Activated CD8-positive, alpha-beta T cell treated with anti-CD3 and anti-CD28 coated beads, Interleukin-2, amount 10 ng/mL, durations not matched to agents 7 days and 5 days (primary cell): ENCODE measurements around the gene NFAT5. TPM values are rescaled to one million over a fixed set of nuclear protein-coding genes. Genes with fewer than 3 reads are reported as not detected.
"Not testable (repeated sequence)": the region's sequence is repeated elsewhere in the genome, so short reads cannot be mapped to it uniquely, and the experiment has no call there.

Source experiments
- ATAC-seq: fragments of 150-1000 bp; cut with Tn5 transposase; one replicate; pipeline ENCODE4 v1.10.0; 2021; ENCODE audit warnings: moderate library complexity
- CTCF ChIA-PET: fragments of 350-600 bp; sonication (Branson Sonifier 250); formaldehyde crosslinking; loops from one replicate; lab custom pipeline; 2021; ENCODE audit warnings: antibody characterized with exemption; lab: Charles Lee
- POLR2A ChIA-PET: fragments of 350-600 bp; sonication (Branson Sonifier 250); formaldehyde crosslinking; loops from one replicate; lab custom pipeline; 2021; ENCODE audit warnings: antibody characterized with exemption; lab: Charles Lee
- DNase-seq: peaks from one replicate; pipeline ENCODE4 v3.0.0-alpha.2; 2020
- H3K27ac Mint-ChIP-seq: one replicate; pipeline ENCODE4 v1.8.0; 2021; ENCODE audit warnings: mild to moderate bottlenecking, mixed read lengths
- H3K27me3 Mint-ChIP-seq: one replicate; pipeline ENCODE4 v1.8.0; 2021; ENCODE audit warnings: low read depth, mixed read lengths
- H3K36me3 Mint-ChIP-seq: one replicate; pipeline ENCODE4 v1.8.0; 2021; ENCODE audit warnings: low read depth, mixed read lengths
- H3K4me1 Mint-ChIP-seq: one replicate; pipeline ENCODE4 v1.8.0; 2021; ENCODE audit warnings: low read depth, mixed read lengths
- H3K4me3 Mint-ChIP-seq: one replicate; pipeline ENCODE4 v1.8.0; 2021; ENCODE audit warnings: mild to moderate bottlenecking, mixed read lengths
- H3K9me3 Mint-ChIP-seq: one replicate; pipeline ENCODE4 v1.8.0; 2022; ENCODE audit warnings: mixed read lengths; ENCODE audit not compliant: insufficient read depth
- total RNA-seq, 2 experiments: library from RNA; stranded (reverse); gene quantifications; one replicate each; pipeline ENCODE4 v1.2.3, GENCODE V29; 2021

NFAT5 gene
- total RNA-seq, 2 experiments from 2014 or later = 16.8 to 17.5 TPM

DNA sequence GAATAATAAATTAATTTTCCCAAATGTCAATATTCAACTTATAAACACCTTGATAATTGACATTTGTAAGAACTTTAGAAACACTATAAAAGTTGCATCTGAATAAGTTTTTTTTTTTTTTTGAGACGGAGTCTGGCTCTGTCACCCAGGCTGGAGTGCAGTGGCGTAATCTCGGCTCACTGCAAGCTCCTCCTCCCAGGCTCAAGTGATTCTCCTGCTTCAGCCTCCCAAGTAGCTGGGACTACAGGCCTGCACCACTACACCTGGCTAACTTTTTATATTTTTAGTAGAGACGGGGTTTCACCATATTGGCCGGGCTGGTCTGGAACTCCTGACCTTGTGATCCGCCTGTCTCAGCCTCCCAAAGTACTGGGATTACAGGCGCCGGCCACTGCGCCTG lies 13.0 kb downstream of the NFAT5 start:
- H3K27me3 Mint-ChIP-seq, H3K27ac Mint-ChIP-seq, H3K4me1 Mint-ChIP-seq, DNase-seq, H3K9me3 Mint-ChIP-seq, POLR2A ChIA-PET, H3K4me3 Mint-ChIP-seq, H3K36me3 Mint-ChIP-seq, ATAC-seq: not testable (repeated sequence)
- CTCF ChIA-PET = interaction anchor here (2.4 kb wide), 1 partner anchor 11 kb away, joined by 11 read pairs; no protein-coding TSS in a partner anchor

- CTCF ChIA-PET = no interaction called here
- no peak overlapping the region for H3K4me3 Mint-ChIP-seq
- H3K4me1 Mint-ChIP-seq = peaks cover 4% of the 10 kb centered on the region
These were observed 14.2 kb downstream of the NFAT5 start for GRCh38 chr16:69579783-69580481.

GRCh38 chr16:69581297-69581696 lies 15.5 kb downstream of the NFAT5 start:
- DNase-seq (no peak), ATAC-seq (no peak)
- H3K9me3 Mint-ChIP-seq = no peaks in the 10 kb centered on the region
- no peak overlapping the region for H3K27ac Mint-ChIP-seq
- ChIA-PET CTCF (interaction anchor here (1.2 to 1.6 kb wide), 2 partner anchors 12 to 25 kb away, joined by 3 to 4 read pairs; no protein-coding TSS in a partner anchor), POLR2A (no interaction called here)
- no peaks in the 10 kb centered on the region for H3K27me3 Mint-ChIP-seq
- peaks cover 4% of the 10 kb centered on the region for H3K4me1 Mint-ChIP-seq
- peaks cover 12% of the 10 kb centered on the region for H3K36me3 Mint-ChIP-seq
- H3K4me3 Mint-ChIP-seq = no peak overlapping the region

More at GRCh38 chr16:69579783-69580481, 14.2 kb downstream of the NFAT5 start:
- H3K27ac Mint-ChIP-seq = no peak overlapping the region
- no peaks in the 10 kb centered on the region for H3K9me3 Mint-ChIP-seq
- DNase-seq (no peak), ATAC-seq (no peak)
- POLR2A ChIA-PET = interaction anchor here (0.6 kb wide), 1 partner anchor 13 kb away, joined by 3 read pairs; no protein-coding TSS in a partner anchor
- no peaks in the 10 kb centered on the region for H3K27me3 Mint-ChIP-seq
- H3K36me3 Mint-ChIP-seq = peaks cover 6% of the 10 kb centered on the region

DNA sequence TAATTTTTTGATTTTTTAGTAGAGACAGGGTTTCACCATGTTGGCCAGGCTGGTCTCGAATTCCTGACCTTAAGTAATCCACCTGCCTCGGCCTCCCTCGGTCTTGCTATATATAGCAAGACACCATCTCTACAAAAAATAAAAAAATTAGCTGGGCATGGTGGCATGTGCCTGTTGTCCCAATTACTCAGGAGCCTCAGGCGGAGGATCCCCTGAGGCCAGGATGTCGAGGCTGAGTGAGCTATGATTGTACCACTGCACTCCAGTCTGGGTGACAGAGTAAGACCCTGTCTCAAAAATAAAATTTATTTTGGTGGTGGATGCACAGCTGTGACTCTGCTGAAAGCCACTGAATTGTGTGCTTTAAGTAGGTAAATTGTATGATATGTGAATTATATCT lies 18.7 kb downstream of the NFAT5 start:
- H3K27me3 Mint-ChIP-seq, H3K9me3 Mint-ChIP-seq, POLR2A ChIA-PET, H3K4me3 Mint-ChIP-seq, H3K4me1 Mint-ChIP-seq, DNase-seq, H3K27ac Mint-ChIP-seq, ATAC-seq: not testable (repeated sequence)
- H3K36me3 Mint-ChIP-seq = peaks cover 17% of the 10 kb centered on the region
- CTCF ChIA-PET = interaction anchor here (0.9 kb wide), 1 partner anchor 169 kb away, joined by 5 read pairs; no protein-coding TSS in a partner anchor

DNA sequence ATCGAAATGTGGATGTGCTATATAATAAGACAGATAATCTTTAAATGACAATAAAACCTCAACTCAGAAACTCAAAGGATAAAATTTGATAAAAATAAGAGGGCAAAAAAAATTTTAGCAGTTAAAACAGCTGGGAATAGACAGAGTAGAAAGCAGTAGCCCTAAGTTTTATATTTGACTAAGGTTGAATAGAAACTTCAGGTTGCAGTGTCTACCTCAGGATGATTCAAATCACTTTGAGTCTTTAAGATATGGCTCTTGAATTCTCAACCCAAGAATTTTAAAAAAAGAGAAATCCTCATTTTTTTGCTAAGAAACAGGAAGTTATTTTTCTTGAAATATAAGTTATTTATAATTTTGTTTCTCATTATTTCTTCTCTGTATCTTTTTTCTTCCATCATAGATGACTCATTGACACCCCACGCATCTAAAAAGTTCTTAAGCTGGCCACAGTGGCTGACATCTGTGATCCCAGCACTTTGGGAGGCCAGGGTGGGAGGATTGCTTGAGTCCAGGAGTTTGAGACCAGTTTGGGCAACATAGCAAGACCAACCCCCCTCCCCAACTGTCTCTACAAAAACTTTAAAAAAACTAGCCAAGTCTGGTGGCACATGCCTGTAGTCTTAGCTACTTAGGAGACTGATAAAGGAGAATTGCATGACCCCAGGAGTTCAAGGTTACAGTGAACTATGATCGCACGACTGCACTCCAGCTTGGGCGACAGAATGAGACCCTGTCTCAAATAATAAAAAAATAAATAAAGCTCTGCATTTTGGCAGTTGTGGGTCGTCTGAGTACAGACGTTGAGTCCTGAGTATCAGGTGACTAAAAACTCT lies 23.9 kb downstream of the NFAT5 start:
- ATAC-seq = no peak
- DNase-seq = no peak
- POLR2A ChIA-PET = no interaction called here
- H3K27ac Mint-ChIP-seq = no peak overlapping the region
- H3K4me3 Mint-ChIP-seq = no peak overlapping the region
- no peaks in the 10 kb centered on the region for H3K27me3 Mint-ChIP-seq
- H3K36me3 Mint-ChIP-seq = peaks cover 20% of the 10 kb centered on the region
- H3K4me1 Mint-ChIP-seq = peaks cover 7% of the 10 kb centered on the region
- CTCF ChIA-PET = interaction anchor here (0.8 to 1.8 kb wide), 5 partner anchors 11 to 194 kb away, joined by 3 to 8 read pairs (median 3); no protein-coding TSS in a partner anchor
- no peaks in the 10 kb centered on the region for H3K9me3 Mint-ChIP-seq

DNA sequence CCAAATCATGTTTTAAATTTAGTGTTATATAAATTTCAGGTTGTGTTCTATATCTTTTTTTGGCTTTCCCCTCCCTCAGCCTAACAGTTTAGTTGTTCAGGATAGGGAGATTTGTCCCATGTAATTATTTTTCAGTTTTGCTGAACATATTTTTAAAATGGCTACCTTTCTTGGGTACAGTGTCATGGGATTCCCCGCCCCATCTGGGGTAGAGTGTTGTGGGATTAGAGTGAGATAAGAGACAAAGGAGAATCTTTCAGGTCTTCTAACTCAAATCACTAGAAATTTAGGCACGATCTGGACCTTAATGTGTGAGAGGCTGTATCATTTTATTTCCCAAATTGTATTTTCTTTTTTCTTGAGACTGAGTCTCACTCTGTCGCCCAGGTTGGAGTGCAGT lies 24.8 kb downstream of the NFAT5 start:
- DNase-seq (no peak), ATAC-seq (no peak)
- H3K36me3 Mint-ChIP-seq = peaks cover 16% of the 10 kb centered on the region
- ChIA-PET POLR2A (no interaction called here), CTCF (interaction anchor here (1.8 kb wide), 1 partner anchor 195 kb away, joined by 8 read pairs; no protein-coding TSS in a partner anchor)
- H3K27ac Mint-ChIP-seq = no peak overlapping the region
- no peaks in the 10 kb centered on the region for H3K9me3 Mint-ChIP-seq
- no peak overlapping the region for H3K4me3 Mint-ChIP-seq
- H3K4me1 Mint-ChIP-seq = peaks cover 11% of the 10 kb centered on the region
- H3K27me3 Mint-ChIP-seq = no peaks in the 10 kb centered on the region

DNA sequence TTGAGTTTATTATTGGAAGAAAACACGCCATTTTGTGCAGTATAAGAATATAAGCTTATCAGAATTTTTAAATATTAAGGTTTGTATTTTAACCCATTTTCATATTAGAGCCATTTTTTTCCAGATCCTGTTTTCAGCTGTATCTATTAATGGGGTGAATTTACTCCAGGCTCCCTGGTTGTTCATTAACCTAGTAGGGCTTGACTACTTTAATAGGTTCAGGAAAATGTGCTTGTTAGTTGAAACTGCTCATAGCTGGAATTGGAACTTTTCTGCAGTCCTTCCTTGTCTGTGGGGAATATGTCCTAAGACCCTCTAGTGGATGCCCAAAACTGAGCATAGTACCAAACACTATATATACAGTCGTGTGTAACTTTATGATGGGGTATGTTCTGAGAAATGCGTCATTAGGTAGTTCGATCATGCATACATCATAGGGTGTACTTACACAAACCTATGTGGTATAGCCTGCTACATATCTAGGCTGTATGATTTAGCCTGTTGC lies 28.0 kb downstream of the NFAT5 start:
- no peak overlapping the region for H3K27ac Mint-ChIP-seq
- H3K4me1 Mint-ChIP-seq = peaks cover 10% of the 10 kb centered on the region
- CTCF ChIA-PET = no interaction called here

DNA sequence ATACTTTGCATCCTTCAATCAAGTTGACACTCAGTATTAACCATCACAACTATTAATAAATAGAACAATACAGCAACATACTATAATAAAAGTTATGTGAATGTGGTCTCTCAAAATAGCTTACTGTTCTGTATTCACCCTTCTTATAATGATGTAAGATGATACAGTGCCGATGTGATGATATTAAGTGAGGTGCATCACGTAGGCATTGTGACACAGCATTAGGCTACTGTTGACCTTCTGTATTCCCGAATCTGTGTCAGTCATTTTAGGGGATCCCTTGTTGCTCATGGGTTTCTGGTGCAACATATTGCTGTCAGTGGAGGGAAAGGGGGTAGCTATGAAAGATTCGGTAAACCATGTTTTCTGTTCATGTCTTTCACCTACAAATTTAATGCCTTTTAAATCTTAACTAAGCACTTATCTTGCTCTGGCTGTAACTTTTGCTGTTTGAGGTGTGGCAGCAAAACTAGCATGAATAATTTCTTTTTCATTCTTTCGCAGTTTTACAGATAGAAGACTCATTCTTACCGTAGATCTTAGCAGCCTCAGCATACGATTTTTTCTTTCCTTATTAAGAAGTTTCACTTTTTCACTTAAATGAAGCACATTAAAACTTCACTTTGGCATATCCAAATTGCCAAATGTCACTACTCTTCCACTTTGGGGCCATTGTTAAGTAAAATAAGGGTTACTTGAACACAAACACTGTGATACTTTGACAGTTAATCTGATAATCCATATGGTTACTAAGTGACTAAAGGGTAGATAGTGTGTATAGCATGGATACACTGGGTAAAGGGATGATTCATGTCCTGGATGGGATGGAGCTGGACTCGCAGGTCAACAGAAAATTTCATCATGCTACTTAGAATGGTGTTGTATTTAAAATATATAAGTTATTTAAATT lies 29.6 kb downstream of the NFAT5 start:
- ATAC-seq = no peak
- H3K36me3 Mint-ChIP-seq = peaks cover 6% of the 10 kb centered on the region
- no peaks in the 10 kb centered on the region for H3K9me3 Mint-ChIP-seq
- no peak overlapping the region for H3K27ac Mint-ChIP-seq
- CTCF ChIA-PET = no interaction called here
- POLR2A ChIA-PET = no interaction called here
- H3K4me3 Mint-ChIP-seq = no peak overlapping the region
- H3K27me3 Mint-ChIP-seq = no peaks in the 10 kb centered on the region
- no peak for DNase-seq
- H3K4me1 Mint-ChIP-seq = peaks cover 6% of the 10 kb centered on the region

More for the DNA sequence above, 28.0 kb downstream of the NFAT5 start:
- Mint-ChIP-seq H3K4me3 (no peak overlapping the region), H3K36me3 (peaks cover 9% of the 10 kb centered on the region), H3K9me3 (no peaks in the 10 kb centered on the region), H3K27me3 (no peaks in the 10 kb centered on the region)
- DNase-seq = no peak
- POLR2A ChIA-PET = no interaction called here
- no peak for ATAC-seq

DNA sequence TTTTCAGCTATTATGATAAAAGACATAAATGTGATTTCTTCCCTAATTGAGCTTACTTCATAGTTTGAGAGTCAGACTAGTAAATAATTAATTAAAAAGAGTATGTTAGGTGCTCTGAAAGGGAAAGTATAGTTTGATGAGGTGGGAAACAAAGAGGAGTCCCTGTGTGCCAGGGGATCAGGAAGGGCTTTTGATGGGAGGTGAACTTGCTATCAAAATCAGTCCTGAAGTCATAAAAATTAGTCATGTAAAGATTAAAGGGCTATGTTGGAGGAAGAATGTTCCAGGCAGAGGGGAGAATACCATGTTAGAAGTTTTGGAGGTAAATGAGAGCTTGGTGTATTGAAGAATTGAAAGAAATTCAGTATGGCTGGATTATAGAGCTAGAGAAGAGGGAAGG lies 31.0 kb downstream of the NFAT5 start:
- Mint-ChIP-seq H3K36me3 (peaks cover 4% of the 10 kb centered on the region), H3K4me1 (peaks cover 6% of the 10 kb centered on the region), H3K4me3 (no peak overlapping the region), H3K27ac (no peak overlapping the region), H3K9me3 (no peaks in the 10 kb centered on the region), H3K27me3 (no peaks in the 10 kb centered on the region)
- ATAC-seq (no peak), DNase-seq (no peak)
- ChIA-PET POLR2A (no interaction called here), CTCF (interaction anchor here (0.7 to 0.9 kb wide), 3 partner anchors 10 to 32 kb away, joined by 3 read pairs; no protein-coding TSS in a partner anchor)

DNA sequence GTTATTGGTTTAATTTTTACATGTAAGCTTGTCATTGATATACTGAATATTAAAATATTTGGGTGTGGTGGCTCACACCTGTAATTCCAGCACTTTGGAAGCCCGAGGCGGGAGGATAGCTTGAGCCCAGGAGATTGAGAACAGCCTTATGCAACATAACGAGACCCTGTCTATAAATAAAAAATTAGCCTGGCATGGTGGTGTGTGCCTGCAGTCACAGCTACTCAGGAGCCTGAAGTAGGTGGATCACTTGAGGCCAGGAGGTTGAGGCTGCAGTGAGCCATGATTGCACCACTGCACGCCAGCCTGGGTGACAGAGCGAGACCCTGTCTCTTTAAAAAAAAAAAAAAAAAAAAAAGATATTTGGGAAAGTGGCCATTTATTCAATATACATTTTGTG lies 32.3 kb downstream of the NFAT5 start:
- ATAC-seq (no peak), DNase-seq (no peak)
- Mint-ChIP-seq H3K27ac (no peak overlapping the region), H3K27me3 (no peaks in the 10 kb centered on the region), H3K36me3 (peaks cover 4% of the 10 kb centered on the region), H3K9me3 (no peaks in the 10 kb centered on the region), H3K4me3 (no peak overlapping the region), H3K4me1 (peaks cover 6% of the 10 kb centered on the region)
- ChIA-PET CTCF (interaction anchor here (0.9 kb wide), 1 partner anchor 202 kb away, joined by 3 read pairs; no protein-coding TSS in a partner anchor), POLR2A (no interaction called here)

- Mint-ChIP-seq H3K36me3 (no peaks in the 10 kb centered on the region), H3K27me3 (no peaks in the 10 kb centered on the region), H3K9me3 (no peaks in the 10 kb centered on the region), H3K4me1 (peaks cover 6% of the 10 kb centered on the region), H3K27ac (no peak overlapping the region), H3K4me3 (no peak overlapping the region)
- DNase-seq = no peak
- POLR2A ChIA-PET = no interaction called here
- CTCF ChIA-PET = interaction anchor here (1.3 kb wide), 1 partner anchor 10 kb away, joined by 5 read pairs; no protein-coding TSS in a partner anchor
- ATAC-seq = no peak
These were observed 34.0 kb downstream of the NFAT5 start for GRCh38 chr16:69599731-69600130.
